GM18498 (cell line): ENCODE results near the gene SERINC5.
"Not testable (repeated sequence)": the region's sequence is repeated elsewhere in the genome, so short reads cannot be mapped to it uniquely, and the experiment has no call there.

Experiments
- ATAC-seq: cut with Tn5 transposase; IDR thresholded peaks from one replicate; pipeline ENCODE4 v1.9.1; 2021; ENCODE audit warnings: mild to moderate bottlenecking, moderate library complexity; ENCODE audit not compliant: unreplicated experiment

SERINC5 gene

DNA sequence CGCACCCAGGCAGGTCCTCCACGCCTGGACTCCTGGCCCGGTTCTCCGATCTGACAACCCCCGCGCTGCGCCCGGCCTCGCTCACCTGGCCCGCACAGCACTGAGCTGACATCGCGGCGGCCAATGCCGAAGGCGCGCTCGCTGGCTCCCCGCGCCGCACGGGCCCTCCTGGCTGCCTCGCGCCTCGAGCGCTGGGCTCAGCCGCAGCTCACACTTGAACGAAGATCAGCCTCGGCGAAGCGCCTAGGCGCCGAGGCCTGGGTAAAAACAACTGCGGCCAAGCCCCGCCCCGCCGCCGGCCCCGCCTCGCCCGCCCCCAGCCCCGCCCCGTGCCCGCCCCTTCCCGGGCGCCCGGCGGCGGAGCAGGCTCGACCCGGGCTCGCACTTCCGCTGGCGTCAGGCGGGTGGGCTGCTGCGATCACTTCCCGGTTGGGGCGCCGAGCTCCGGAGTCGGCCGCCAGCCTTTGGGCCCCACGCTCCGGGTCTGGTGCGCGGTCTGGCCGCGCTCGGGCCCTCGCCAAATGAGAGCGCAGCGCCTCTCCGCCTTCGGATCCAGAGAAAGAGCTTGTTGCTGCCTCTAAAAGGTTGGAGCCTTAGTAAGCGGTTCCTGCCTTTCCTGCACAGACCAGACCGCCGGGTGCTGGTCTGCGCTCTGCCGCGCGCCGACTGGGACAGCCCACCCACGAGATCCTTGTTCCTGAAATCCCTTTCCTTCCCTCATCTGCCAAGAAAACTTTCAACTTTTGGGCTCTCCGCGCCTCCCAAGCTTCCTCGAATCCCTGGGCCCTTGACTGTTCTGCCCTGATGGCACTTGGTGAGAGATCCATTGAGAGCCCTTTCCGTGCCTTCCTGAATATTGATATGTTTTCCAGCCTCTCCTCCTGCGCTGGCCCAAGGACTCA, at the start of gene SERINC5:
Gene SERINC5 (minus strand): TSS at position 238 of the 902 bp plus-strand sequence. CDS start 126 bp downstream, at position 112.
- ATAC-seq = peak; percentile 91

DNA sequence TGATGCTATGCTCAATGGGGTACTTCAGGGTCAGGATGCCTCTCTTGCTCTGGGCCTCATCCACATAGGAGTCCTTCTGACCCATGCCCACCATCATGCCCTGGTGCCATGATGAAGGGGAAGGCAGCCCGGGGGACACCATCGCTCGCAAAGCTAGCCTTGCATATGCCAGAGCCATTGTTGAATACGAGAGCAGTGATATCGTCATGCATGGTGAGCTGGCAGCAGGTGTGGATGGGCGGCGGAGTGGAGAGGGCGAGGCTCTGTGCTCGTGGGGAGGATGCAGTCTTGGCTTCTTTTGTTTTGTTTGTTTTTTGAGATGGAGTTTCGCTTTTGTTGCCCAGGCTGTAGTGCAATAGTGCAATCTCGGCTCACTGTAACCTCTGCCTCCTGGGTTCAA, 46.8 kb upstream of the SERINC5 start:
- ATAC-seq = no peak

DNA sequence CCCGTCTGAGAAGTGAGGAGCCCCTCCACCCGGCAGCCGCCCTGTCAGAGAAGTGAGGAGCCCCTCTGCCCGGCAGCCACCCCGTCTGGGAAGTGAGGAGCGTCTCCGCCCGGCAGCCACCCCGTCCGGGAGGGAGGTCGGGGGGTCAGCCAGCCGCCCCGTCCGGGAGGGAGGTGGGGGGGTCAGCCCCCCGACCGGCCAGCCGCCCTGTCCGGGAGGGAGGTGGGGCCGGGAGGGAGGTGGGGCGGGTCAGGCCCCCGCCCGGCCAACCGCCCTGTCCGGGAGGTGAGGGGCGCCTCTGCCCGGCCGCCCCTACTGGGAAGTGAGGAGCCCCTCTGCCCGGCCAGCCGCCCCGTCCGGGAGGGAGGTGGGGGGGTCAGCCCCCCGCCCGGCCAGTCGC, 45.5 kb upstream of the SERINC5 start:
- ATAC-seq = not testable (repeated sequence)

DNA sequence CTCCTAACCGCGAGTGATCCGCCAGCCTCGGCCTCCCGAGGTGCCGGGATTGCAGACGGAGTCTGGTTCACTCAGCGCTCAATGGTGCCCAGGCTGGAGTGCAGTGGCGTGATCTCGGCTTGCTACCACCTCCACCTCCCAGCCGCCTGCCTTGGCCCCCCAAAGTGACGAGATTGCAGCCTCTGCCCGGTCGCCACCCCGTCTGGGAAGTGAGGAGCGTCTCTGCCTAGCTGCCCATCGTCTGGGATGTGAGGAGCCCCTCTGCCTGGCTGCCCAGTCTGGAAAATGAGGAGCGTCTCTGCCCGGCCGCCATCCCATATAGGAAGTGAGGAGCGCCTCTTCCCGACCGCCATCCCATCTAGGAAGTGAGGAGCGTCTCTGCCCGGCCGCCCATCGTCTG, 44.9 kb upstream of the SERINC5 start:
- not testable (repeated sequence) for ATAC-seq

DNA sequence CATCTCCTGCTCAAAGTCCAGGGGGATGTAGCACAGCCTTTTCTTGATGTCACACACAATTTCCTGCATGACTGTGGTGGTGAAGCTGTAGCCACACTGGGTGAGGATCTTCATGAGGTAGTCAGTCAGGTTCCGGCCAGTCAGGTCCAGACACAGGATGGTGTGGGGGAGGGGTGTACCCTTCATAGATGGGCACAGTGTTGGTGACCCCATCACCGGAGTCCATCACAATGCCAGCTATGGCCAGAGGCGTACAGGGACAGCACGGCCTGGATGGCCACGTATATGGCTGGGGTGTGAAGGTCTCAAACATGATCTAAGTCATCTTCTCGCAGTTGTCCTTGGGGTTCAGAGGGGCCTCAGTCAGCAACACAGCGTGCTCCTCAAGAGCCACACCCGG, 44.3 kb upstream of the SERINC5 start:
- ATAC-seq = no peak

DNA sequence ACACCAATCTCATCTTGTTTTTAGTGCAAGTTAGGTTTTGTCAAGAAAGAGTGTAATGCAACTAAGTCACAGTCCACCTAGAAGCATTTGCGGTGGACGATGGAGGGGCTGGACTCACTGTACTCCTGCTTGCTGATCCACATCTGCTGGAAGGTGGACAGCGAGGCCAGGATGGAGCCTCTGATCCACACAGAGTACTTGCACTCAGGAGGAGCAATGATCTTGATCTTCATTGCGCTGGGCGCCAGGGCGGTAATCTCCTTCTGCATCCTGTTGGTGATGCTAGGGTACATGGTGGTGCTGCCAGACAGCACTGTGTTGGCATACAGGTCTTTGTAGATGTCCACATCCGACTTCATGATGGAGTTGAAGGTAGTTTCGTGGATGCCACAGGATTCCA, 43.8 kb upstream of the SERINC5 start:
- ATAC-seq = no peak

DNA sequence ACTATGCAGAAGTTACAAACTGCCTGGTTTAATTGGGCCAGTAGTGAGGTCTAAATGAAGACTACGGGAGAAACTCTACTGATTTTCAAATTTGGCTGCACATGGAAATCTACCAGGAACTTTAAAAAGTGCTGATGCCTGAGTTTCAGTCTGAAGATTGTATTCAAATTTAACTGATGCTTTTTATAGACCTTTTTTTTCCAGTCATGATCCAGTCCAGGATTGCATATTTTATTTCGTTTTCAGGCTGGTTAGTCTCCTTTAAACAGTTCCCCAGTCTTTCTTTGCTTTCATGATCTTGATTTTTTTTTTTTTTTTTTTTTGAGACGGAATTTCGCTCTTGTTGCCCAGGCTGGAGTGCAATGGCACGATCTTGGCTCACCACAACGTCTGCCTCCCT, 40.3 kb upstream of the SERINC5 start:
- no peak for ATAC-seq

DNA sequence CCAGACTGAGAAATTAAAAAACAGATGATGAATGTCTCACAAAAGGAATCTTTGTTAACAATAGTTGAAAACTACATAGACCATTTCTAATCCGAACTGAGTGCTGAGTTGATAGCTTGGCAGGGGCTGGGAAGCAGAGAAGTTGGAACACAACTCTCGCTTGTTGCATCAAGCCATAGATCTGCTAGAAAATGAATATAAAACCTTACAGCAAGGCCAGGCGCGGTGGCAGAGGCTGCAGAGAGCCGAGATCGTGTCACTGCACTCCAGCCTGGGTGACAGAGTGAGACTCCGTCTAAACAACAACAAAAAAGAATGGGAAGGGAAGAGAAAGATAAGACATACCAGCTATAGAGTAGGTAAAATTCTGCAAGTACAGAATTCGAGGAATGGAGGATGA, 35.9 kb upstream of the SERINC5 start:
- no peak for ATAC-seq

DNA sequence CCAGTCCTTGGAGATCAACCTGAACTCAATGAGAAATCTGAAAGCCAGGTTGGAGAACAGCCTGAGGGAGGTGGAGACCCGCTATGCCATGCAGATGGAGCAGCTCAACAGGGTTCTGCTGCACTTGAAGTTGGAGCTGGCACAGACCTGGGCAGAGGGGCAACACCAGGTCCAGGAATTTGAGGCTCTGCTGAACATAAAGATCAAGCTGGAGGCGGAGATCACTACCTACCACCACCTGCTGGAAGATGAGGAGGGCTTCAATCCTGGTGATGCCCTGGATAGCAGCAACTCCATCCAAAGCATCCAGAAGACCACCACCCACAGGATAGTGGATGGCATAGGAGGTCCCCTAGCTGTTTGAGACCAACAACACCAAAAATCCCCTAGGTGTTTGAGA, 33.5 kb upstream of the SERINC5 start:
- no peak for ATAC-seq

DNA sequence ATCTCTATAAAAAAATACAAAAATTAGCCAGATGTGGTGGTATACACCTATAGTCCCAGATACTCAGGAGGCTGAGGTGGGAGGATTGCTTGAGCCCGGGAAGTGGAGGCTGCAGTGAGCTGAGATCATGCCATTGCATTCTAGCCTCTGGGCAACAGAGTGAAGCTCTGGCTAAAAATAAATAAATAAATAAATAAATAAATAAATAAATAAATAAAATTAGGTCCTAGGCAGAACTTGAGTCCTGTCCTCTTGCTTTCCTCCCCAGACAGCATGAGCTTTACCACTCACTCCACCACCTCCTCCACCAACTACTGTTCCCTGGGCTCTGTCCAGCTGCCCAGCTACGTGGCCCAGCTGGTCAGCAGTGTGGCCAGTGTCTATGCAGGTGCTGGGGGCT, 32.3 kb upstream of the SERINC5 start:
- no peak for ATAC-seq

DNA sequence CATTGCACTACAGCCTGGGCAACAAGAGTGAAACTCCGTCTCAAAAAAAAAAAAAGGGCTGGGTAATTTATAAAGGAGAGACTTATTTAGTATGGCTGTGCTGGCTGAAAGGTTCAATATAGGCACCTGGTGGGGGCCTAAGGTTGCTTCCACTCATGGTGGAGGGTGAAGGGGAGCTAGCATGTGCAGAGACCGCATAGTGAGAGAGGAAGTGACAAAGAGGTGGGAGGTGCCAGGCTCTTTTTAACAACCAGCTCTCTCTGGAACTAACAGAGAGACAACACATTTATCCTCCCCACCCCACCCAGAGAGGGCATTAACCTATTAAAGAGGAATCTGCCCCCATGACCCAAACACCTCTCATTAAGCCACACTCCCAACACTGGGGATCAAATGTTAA, 28.9 kb upstream of the SERINC5 start:
- no peak for ATAC-seq

DNA sequence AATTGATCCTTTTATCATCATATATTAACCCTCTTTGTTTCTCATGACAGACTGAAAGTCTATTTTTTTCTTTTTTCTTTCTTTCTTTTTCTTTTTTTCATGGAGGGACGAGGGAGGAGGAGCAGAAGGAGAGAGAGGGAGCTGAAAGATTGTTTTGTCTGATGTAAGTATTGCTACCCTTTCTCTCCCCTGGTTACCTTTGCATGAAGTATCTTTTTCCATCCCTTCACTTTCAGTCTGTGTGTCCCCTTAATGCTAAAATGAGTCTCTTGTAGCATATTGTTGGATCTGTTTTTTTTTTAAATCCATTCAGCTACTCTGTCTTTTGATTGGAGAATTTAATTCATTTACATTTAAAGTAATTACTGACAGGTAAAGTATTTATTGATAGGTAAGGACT, 27.5 kb upstream of the SERINC5 start:
- ATAC-seq = no peak

DNA sequence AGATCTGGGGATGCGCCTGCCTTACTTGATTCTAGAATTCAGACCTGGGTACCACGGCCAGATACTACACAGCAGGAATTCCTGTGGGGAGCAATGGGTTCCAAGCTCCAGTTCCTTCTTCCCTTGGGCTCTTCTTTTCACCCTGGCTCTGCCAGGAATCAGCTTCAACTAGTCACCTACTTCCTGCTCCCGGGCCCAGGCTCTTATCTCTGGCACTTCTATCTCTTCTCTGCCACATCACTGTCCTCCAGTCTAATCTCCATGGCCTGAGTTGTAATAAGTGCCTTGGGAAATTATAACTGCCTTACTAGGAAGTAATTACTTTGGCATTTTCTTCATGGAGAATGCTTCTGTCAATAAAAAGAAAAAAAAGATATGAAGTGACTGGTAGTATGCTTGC, 26.2 kb upstream of the SERINC5 start:
- no peak for ATAC-seq

DNA sequence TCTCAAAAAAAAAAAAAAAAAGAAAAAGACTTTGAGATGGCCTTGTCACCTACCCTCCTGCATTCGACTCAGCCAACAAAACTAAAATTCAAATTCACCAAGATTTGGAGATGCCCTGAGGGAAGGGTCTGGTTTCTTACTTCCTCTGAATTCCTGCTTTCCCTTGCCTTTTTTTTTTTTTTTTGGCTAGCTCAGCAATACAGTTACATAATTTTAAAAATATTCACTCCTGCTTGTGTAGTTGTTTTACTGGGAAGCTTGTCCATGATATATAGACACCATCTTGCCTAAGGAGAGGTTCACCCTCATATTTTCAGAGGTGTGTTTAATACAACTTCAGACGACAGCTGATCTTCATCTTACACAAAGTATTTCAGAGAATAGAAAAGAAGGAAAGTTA, 21.3 kb upstream of the SERINC5 start:
- no peak for ATAC-seq

DNA sequence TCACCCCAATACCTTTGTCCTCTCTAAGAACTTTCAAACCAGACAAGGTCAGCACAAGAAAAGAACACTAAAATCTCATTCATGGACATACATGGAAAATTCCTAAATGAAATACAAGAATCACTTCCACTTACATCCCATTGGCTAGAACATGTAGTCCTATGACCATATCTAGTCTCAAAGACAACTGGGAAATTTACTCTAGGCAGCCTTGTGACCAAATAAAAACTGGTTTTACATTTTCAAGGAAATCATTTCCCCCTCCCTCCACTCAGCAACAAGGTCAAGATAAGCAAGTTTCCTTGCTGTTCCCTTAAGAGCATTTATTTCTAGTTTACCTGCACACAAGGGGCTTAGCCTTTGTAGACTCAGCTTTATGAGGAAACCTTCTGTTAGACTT, 20.3 kb upstream of the SERINC5 start:
- no peak for ATAC-seq

DNA sequence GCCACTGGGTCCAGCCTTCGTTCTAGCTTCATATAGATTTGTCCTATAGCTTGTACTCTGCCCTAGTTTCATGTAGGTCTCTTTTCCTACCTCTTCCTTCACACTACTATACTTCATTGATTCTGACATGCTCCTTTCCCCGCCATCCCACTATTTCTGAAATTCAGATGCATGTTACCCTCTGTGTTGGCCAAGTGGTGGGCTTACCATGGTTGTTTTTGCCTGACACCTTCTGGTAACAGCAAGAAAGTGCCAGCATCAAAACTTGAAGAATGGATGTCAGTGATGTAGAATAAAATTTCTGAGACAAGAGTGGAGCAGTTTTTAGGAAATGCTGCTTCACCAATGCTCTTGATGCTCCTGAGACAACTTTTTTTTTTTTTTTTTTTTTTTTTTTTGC, 19.5 kb upstream of the SERINC5 start:
- ATAC-seq = no peak

DNA sequence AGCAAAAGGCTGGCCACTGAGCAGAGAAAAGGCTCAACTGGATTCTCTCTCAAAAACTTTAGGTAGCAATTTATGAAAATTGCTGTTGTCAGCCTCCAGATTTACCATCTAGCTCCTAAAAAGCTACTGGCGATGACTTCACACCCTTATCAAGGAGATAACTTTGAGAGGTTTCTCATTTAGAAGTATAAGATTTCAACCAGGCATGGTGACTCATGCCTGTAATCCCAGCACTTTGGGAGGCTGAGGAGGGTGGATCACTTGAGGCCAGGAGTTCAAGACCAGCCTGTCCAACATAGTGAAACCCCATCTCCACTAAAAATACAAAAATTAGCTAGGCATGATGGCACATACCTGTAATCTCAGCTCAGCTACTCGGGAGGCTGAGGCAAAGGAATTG, 14.7 kb upstream of the SERINC5 start:
- ATAC-seq = not testable (repeated sequence)

DNA sequence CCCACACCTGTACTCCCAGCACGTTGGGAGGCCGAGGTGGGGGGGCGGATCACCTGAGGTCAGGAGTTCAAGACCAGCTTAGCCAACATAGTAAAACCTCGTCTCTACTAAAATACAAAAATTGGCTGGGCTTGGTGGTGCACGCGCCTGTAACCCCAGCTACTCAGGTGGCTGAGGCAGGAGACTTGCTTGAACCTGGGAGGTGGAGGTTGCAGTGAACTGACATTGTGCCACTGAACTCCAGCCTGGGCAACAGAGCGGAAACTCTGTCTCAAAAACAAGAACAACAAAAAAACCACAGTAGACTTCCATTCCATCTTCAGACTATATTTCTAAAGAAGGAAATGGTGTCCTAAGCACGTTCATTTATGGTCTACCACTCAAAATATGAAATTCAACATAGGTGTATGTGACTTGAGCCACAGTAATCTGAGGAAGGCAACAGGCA, 14.2 kb upstream of the SERINC5 start:
- ATAC-seq = no peak

DNA sequence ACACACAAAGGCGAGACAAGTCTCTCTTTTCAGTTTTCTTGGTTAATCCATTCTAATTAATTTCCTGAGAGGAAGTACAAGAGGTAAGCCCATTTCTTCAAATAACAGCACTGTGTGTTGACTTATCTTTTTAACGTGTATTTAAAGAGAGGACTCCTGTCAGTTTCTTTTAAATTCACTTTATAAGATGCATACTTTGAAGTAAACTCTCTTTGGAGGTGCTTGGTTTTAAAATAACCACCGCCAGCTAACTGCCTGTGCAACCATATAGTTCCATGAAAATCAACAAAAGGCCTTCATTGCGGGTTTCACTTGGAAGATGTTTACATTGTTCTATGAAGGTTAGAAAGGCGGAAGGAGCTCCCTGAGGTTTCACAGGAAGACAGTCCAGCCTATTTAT, 13.1 kb upstream of the SERINC5 start:
- ATAC-seq = no peak

DNA sequence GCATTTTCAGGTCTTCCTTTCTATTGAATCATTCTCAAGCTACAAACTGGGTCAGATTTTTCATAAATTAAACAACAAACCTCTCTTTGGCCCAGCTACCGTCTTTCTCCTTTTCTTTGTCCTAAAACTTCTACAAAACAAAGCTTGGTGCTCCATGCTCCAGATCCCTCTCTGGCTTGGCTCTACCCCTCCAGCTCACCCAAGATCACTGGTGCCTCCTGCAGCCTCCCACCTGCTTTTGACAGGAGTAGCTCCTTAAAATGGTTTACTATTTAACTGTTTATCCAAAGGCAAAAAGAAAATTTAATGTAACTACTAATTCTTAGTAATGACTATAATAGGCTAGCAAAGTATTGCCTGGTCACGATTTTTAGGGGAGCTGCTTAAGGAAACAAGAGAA, 10.7 kb upstream of the SERINC5 start:
- no peak for ATAC-seq

DNA sequence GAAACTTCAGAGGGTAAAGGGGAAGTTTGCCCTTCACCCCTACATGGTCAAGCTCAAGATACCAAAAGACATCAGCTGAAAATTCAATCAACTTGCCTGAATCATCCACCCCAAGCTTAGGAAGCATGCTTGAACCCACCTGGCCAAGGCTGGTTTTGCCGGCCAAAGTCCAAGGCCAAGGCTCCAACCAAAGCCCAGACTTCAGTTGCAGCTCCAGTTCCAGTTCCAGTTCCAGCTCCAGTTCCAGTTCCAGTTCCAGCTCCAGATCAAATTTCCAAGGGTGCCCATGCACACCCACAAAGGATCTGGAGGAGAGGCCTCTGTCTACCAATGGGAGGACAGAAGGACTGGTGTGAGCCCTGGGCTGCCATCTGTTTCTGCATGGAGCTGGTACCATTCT, 4.6 kb upstream of the SERINC5 start:
- ATAC-seq = no peak

DNA sequence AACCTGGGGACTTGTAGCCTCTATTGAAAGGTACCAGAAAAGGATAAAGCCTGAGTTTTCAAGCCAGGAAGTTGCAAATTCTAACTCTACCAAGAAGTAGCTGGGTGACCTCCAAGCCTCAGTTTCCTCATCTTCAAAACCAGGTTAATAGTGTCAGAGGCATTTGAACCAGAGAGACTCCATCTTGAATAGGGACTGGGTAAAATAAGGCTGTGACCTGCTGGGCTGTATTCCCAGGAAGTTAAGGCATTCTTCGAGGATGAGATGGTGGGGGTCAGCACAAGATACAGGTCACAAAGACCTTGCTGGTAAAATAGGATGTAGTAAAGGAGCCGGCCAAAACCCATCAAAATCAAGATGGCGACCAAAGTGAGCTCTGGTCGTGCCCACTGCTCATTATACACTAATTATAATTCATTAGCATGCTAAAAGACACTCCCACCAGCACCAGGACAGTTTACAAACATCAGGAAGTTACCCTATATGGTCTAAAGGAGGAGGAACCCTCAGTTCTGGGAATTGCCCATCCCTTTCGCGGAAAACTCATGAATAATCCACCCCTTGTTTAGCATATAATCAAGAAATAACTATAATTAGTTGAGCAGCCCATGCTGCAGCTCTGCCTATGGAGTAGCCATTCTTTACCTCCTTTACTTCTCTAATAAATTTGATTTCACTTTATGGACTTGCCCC, 3.8 kb upstream of the SERINC5 start:
- no peak for ATAC-seq
